Upper lobe of left lung (tissue), 6 donors: ENCODE measurements around the gene TMEM41A. TPM values are rescaled to one million over a fixed set of nuclear protein-coding genes. Genes with fewer than 3 reads are reported as not detected.
A peak's percentile ranks its signal among the peaks of the same experiment; 100 is the strongest.

Experiments
- ATAC-seq, 2 donors: fragments of 200-7000 bp; cut with Tn5 transposase; one replicate each; pipeline ENCODE4 v1.9.1; 2022; ENCODE audit warnings: mild to moderate bottlenecking in 2 of 2, moderate library complexity in 2 of 2; ENCODE audit not compliant: low FRiP score in 2 of 2
- DNase-seq, 2 donors: peaks; one replicate each; pipeline ENCODE4 v3.0.0-alpha.2; 2019 to 2020
- H3K27ac ChIP-seq, 4 donors: fragments of 200-600 bp; sonication (generic); one replicate each; pipeline ENCODE4 v1.5.1; 2016 to 2019
- H3K27me3 ChIP-seq, 4 donors: fragments of 200-600 bp; sonication (generic); one replicate each; pipeline ENCODE4 v1.5.1; 2017 to 2019
- H3K36me3 ChIP-seq, 4 donors: fragments of 200-600 bp; sonication (generic); one replicate each; pipeline ENCODE4 v1.5.1; 2016 to 2019
- H3K4me1 ChIP-seq, 4 donors: fragments of 200-600 bp; sonication (generic); one replicate each; pipeline ENCODE4 v1.5.1; 2018 to 2019
- H3K4me3 ChIP-seq, 4 donors: fragments of 200-600 bp; sonication (generic); one replicate each; pipeline ENCODE4 v1.5.1; 2017 to 2019; ENCODE audit warnings: mild to moderate bottlenecking in 2 of 4, moderate library complexity in 1 of 4
- H3K9me3 ChIP-seq, 4 donors: fragments of 200-600 bp; sonication (generic); one replicate each; pipeline ENCODE4 v1.5.1; 2018 to 2019
- CTCF ChIP-seq, 6 experiments: fragments of 450-650 bp in 4 of 6; fragments of 200-600 bp in 2 of 6; sonication (generic) in 2 of 6; IDR thresholded peaks; one replicate each; pipeline ENCODE4 v1.5.1; 2016 to 2019; ENCODE audit warnings: antibody characterized with exemption in 6 of 6
- EP300 ChIP-seq, 4 donors: sonication (generic); formaldehyde crosslinking; IDR thresholded peaks; one replicate each; pipeline ENCODE4 v1.5.1; 2017; ENCODE audit warnings: antibody characterized with exemption in 4 of 4, control low read depth in 2 of 4
- POLR2A ChIP-seq, 4 donors: fragments of 450-650 bp; IDR thresholded peaks; one replicate each; pipeline ENCODE4 v1.5.1; 2016 to 2017; ENCODE audit warnings: antibody characterized with exemption in 4 of 4, mild to moderate bottlenecking in 2 of 4
- POLR2AphosphoS5 ChIP-seq, 2 donors: sonication (generic); formaldehyde crosslinking; IDR thresholded peaks; one replicate each; pipeline ENCODE4 v1.5.1; 2017; ENCODE audit warnings: antibody characterized with exemption in 2 of 2
- WGBS, 2 donors: methylation state at CpG; one replicate each; pipeline ENCODE4 v1.1.5; 2017 to 2018; 5-methylcytosine and 5-hydroxymethylcytosine counted together
- total RNA-seq, 6 donors: library from RNA; depleted of rRNA in 4 of 6; stranded (reverse); fragments of >200 nt in 4 of 6; gene quantifications; one replicate each; pipeline versions ENCODE4 v1.1.0 to v1.2.1, GENCODE V29; 2016 to 2021
- donor health status: DM: no; HTN: no; CAD: no; lungs with moderate emphysema.
- donor health status: DM: no; HTN: yes; CAD: no; lungs with severe emphysema.

TMEM41A gene
- total RNA-seq = 10 to 100 TPM; 14.8 to 38.5 (median 24.5) TPM

- Histone ChIP-seq H3K9me3 (no peaks in the 10 kb centered on the region), H3K27me3 (no peaks in the 10 kb centered on the region), H3K36me3 (peaks cover 17 to 29% (median 25%) of the 10 kb centered on the region in 4 donors), H3K4me3 (peak within 1 kb of the TSS; percentile 73 to 96 (median 92)), H3K27ac (peak within 1 kb of the TSS; percentile 78 to 95 (median 90)), H3K4me1 (peaks cover 12 to 29% (median 21%) of the 10 kb centered on the region in 4 donors)
- peak; percentile 96 to 98 for DNase-seq
- ATAC-seq = peak; percentile 98 to 99
- peak in 2 of 6 experiments; percentile 12 to 19 for TF ChIP-seq CTCF (IDR thresholded peaks at IDR 0.05)
- TF ChIP-seq POLR2AphosphoS5 (IDR thresholded peaks at IDR 0.05) = peak; percentile 88 to 93
- peak in 1 of 4 donors; percentile 49 for TF ChIP-seq EP300 (IDR thresholded peaks at IDR 0.05)
- TF ChIP-seq POLR2A (IDR thresholded peaks at IDR 0.05) = peak in 3 of 4 donors; percentile 81 to 90 (median 89)
- 1 to 2% methylated on average over 20 to 81 of the region's 82 CpGs for WGBS, 2 donors
Measured at GRCh38 chr3:185498503-185499396, at the start of gene TMEM41A. TSS of gene TMEM41A (minus strand) at chr3:185499035. CDS start at chr3:185498961, 74 bp downstream.

- no peaks in the 10 kb centered on the region for H3K9me3 ChIP-seq
- H3K27ac ChIP-seq = no peak overlapping the region
- H3K27me3 ChIP-seq = no peaks in the 10 kb centered on the region
- ATAC-seq (no peak), DNase-seq (no peak)
- WGBS, 2 donors = 81 to 83% methylated on average over 7 of the region's 7 CpGs
- H3K4me1 ChIP-seq = peaks cover 5 to 11% (median 8%) of the 10 kb centered on the region in 4 donors
- H3K4me3 ChIP-seq = no peak overlapping the region
- TF ChIP-seq POLR2AphosphoS5 (IDR thresholded peaks at IDR 0.05) (no peak), CTCF (IDR thresholded peaks at IDR 0.05) (no peak), POLR2A (IDR thresholded peaks at IDR 0.05) (no peak), EP300 (IDR thresholded peaks at IDR 0.05) (no peak)
- no peaks in the 10 kb centered on the region for H3K36me3 ChIP-seq
Measured at GRCh38 chr3:185540695-185541094, 41.9 kb upstream of the TMEM41A start.

GRCh38 chr3:185539934-185540333 is 41.1 kb upstream of the TMEM41A start:
- Histone ChIP-seq H3K27ac (no peak overlapping the region), H3K27me3 (no peaks in the 10 kb centered on the region), H3K4me3 (no peak overlapping the region), H3K36me3 (no peaks in the 10 kb centered on the region), H3K4me1 (peaks cover 5 to 11% (median 8%) of the 10 kb centered on the region in 4 donors), H3K9me3 (no peaks in the 10 kb centered on the region)
- ATAC-seq = no peak
- TF ChIP-seq POLR2A (IDR thresholded peaks at IDR 0.05) = no peak
- no peak for TF ChIP-seq EP300 (IDR thresholded peaks at IDR 0.05)
- no peak for TF ChIP-seq POLR2AphosphoS5 (IDR thresholded peaks at IDR 0.05)
- no peak for TF ChIP-seq CTCF (IDR thresholded peaks at IDR 0.05)
- 80 to 85% methylated on average over 2 of the region's 2 CpGs for WGBS, 2 donors
- DNase-seq = no peak

GRCh38 chr3:185537369-185537970 is 38.6 kb upstream of the TMEM41A start:
- peak in 1 of 2 donors; percentile 87 for DNase-seq

More at GRCh38 chr3:185537369-185537970, 38.6 kb upstream of the TMEM41A start:
- Histone ChIP-seq H3K4me1 (peaks cover 5 to 11% (median 5%) of the 10 kb centered on the region in 4 donors), H3K27me3 (no peaks in the 10 kb centered on the region), H3K36me3 (no peaks in the 10 kb centered on the region), H3K9me3 (no peaks in the 10 kb centered on the region), H3K27ac (peak overlapping the region; percentile 65 to 76 (median 71)), H3K4me3 (no peak overlapping the region)
- ATAC-seq = peak; percentile 95
- WGBS, 2 donors = 14 to 32% methylated on average over 9 of the region's 9 CpGs
- TF ChIP-seq CTCF (IDR thresholded peaks at IDR 0.05) (peak in 1 of 6 experiments; percentile 8), POLR2A (IDR thresholded peaks at IDR 0.05) (peak in 2 of 4 donors; percentile 13 to 39), EP300 (IDR thresholded peaks at IDR 0.05) (peak in 2 of 4 donors; percentile 40 to 87), POLR2AphosphoS5 (IDR thresholded peaks at IDR 0.05) (peak; percentile 60 to 62)
